Stimulated activated CD4-positive, alpha-beta T cell treated with anti-CD3 and anti-CD28 coated beads, Interleukin-1b, Interleukin-23, amount 100 ng/mL, for 24 hours (primary cell): ENCODE data around the gene ACOT13.
"Not testable (repeated sequence)": the region's sequence is repeated elsewhere in the genome, so short reads cannot be mapped to it uniquely, and the experiment has no call there.

Source experiments
- DNase-seq, 4 experiments: peaks; one replicate each; pipeline ENCODE4 v3.0.0-alpha.2; 2020; ENCODE audit warnings: low read depth in 4 of 4, low spot score in 1 of 4

The ACOT13 gene

DNA sequence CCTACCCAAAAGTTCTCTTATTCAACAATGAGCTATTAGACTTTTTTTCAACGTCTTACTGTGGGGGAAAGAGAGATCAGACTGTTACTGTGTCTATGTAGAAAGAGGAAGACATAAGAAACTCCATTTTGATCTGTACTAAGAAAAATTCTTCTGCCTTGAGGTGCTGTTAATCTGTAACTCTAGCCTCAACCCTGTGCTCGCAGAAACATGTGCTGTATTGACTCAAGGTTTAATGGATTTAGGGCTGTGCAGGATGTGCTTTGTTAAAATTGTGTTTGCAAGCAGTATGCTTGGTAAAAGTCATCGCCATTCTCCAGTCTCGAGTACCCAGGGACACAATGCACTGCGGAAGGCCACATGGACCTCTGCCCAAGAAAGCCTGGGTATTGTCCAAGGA, 5.1 kb upstream of the ACOT13 start:
- DNase-seq, result not testable (repeated sequence)

DNA sequence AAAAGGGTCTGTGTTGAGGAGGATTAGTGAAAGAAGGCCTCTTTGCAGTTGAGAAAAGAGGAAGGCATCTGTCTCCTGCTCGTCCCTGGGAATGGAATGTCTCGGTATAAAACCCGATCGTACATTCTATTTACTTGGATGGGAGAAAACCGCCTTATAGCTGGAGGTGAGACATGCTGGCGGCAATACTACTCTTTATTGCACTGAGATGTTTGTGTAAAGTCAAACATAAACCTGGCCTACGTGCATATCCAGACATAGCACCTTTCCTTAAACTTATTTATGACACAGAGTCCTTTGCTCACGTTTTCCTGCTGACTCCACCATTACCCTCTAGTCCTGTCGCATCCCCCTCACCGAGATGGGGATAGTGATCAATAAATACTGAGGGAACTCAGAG, 4.6 kb upstream of the ACOT13 start:
- no peak for DNase-seq

DNA sequence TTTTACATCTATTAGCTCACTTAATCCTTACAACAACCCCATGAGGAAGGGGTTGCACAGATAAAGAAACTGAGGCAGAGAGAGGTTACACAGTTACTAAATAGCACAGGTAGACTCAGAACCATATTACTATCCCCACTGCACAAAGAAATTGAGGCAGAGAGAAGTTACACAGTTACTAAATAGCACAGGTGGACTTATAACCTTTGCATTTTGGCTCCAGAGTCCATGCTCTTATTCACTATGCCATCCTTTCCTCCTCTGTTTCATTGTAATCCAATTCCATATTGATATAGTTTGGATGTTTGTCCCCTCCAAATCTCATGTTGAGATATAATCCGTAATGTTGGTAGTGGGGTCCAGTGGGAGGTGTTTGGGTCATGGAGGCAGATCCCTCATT, 3.7 kb upstream of the ACOT13 start:
- no peak for DNase-seq

DNA sequence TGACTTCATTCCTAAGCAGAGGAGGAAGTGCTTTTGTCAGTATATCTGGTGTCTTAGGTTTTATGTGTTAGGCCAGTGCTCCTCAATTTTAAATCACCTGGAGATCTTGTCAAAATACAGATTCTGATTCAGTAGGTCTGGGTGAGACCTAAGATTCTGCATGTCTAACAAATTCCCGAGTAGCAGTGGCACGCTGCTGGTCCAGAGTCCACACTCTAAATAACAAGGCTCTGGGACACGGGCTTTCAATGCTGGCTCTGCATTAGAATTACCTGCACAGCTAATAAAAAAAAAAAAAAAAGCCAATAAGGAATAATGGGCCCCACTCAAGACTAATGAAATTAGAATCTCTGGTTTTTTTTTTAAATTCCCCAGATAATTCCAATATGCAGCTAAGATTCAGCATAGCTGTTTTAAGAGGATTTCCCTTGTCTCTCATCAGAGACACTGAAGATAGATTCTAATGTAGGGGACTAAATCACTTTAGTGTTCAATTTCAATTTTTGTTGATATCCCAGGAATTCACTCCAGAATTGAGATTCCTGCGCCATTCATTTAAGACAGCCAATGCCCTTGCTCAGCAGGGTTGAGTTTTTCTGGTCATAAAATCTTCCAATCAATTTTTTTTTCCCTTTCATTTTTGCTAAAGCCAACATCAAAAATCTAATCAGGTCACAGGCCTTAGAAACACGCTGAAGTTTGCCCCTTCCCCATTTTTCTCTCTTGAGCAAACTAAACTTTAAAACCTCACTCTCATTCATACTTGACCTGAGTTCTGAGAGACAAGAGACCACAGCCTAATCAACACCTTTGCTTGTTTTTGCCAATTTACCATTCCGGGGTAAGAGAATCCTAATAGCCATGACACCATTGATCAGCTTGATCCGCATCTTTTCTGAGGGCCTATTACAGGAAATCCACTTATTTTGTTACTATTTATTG, 2.6 kb upstream of the ACOT13 start:
- DNase-seq, result no peak

DNA sequence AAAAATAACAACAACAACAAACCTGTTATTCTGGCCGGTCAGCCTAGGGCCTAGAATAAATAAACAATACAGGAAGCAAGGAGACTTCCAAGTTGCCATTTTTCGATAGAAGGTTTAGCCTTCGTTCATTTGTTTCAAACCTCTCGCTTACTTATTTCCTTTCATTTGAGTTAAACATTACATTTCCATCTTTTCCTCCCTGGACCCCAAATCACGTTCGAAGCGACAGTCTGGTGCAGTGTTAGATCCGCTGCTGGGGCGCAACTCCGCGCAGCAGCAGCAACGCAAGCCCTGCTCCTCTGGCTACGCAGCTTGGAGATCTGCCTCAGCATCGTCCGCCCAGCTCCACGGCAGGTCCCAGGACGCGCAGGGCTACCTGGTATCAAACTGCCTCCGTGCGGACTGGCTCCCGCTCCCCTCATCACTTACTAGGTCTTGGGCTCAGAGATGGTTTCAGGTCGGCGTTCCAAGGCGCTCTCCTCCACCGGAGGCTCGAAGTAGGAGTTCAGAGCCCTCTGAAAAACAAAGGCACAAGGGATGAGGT, 708 bp upstream of the ACOT13 start:
- peak in 3 of 4 experiments; percentile 4 to 27 (median 22) for DNase-seq

DNA sequence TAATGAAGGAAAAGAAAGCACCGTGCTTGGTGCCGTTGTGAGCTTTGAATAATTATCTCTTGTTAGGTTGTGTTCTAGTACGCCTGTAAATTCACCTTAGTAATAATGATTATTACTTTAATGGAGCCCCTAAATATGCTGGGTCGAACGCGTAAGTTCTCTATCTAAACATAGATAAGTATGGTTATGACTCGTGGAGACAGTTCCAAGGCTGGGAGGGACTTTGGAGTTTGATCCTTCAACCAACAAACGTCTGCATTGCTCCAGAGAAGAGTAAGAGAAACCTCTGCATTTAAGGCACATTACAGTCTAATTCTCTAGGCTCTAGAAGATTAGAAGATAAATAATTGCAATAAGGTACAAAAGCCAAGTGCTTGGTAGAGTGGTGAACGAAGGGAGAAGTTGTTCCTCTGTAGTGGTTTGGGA, 514 bp downstream of the ACOT13 start:
- no peak for DNase-seq

DNA sequence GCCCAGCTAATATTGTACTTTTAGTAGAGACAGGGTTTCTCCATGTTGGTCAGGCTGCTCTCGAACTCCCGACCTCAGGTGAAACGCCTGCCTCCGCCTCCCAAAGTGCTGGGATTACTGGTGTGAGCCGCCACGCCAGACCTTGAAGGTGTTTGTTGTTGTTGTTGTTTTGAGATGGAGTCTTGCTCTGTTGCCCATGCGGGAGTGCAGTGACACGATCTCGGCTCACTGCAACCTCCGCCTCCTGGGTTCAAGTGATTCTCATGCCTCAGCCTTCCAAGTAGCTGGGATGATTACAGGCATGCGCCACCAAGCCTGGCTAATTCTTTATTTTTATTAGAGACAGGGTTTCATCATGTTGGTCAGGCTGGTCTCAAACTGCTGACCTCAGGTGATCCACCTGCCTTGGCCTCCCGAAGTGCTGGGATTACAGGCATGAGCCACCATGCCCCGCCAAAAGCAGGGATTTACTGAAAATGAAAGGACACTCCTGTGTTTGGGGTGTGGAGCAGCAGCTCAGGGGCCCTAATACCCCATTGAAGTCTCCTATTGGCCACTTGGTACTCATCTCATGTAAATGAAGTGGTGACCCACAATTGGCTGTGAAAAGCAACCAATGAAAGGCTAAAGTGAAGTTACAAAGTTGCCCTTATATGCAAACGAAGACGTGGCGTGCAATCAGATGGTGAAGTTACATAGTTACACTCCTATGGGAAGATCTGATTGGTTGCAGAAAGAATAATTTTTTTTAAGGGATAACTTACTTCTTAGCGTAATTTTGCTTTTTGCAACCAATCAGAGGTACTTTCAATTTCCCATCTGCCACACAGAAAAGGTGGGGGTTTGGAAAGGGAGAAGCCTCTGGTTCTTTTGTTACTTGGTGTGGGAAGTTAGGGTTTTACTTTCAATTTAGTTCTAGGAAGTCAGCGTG, 1.5 kb downstream of the ACOT13 start:
- not testable (repeated sequence) for DNase-seq

DNA sequence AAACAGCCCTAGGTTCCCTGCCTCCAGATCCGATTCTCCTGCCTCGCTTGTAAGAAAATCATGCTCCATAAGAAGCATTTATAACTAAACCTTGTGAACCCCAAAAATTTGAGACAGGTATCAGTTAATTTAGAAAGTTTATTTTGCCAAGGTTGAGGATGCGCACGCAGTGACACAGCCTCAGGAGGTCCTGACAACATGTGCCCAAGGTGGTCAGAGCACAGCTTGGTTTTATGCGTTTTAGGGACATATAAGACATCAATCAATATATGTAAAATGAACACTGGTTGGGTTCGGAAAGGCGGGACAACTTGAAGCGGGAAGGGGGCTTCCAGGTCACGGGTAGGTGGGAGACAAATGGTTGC, 2.1 kb downstream of the ACOT13 start:
- no peak for DNase-seq

DNA sequence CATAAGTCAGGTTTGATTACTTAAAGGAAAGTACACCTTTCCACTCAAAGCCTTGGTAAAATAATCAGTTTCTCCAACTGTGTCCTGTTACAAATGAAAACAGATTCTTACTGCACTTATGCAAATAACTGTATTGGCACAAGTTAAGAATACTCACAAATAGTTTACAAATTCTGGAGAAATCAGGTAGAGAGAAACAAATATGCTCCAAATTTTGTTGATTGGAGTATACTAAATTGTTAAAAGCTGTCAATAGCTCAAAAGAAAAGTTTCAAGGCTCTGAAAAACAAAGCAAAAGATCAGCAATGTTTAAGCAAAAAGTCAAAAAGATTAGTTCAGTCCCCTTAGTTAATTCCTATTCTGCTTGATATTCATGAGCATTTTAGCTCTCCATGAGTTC, 3.6 kb downstream of the ACOT13 start:
- not testable (repeated sequence) for DNase-seq

DNA sequence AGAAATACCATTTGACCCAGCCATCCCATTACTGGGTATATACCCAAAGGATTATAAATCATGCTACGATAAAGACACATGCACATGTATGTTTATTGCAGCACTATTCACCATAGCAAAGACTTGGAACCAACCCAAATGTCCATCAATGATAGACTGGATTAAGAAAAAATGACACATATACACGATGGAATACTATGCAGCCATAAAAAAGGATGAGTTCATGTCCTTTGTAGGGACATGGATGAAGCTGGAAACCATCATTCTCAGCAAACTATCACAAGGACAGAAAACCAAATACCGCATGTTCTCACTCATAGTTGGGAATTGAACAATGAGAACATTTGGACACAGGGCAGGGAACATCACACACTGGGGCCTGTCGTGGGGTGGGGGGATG, 4.2 kb downstream of the ACOT13 start:
- DNase-seq, result not testable (repeated sequence)

DNA sequence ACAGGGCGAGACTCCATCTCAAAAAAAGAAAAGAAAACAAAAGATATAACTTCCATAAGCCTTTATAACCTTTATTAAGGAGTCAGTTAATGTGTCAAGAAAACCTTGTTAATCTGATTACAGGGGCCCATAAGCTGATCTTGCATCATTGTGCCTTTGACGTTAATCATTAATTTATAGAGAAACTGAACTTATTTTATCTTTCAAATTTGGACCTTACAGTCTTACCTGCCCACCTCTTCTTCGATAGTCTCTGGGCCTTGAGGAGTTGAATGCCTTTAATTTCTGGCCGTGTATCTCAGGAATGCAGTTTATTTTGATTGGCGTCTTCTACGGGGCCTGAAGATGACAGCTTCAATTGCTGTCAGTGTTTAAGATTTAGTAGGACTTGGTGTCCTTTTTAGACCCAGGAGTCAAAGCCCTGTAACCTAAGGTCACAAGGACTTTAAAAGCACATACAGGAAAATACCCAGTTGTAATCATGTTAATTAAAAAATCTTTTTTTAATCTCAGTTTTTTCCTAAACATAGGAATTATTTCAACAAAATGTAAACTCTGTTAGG, 5.8 kb downstream of the ACOT13 start:
- no peak for DNase-seq

DNA sequence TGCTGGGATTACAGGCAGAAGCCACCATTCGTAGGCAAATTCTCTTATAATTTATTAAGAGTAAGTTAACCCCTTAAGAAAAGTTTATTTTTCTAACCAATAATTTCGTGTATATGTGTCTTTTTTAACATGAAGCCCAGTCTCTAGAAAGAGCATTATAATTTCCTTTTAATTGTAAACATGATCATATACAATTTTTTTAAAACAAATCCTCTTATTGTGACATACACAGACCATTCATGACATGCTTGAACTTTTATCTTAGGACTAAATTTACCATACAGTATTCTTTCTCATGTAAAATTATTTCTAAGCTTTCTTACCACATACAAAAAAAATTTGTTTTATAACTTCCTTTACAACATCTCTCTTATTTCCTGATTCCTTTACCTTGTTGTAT, 6.7 kb downstream of the ACOT13 start:
- no peak for DNase-seq

DNA sequence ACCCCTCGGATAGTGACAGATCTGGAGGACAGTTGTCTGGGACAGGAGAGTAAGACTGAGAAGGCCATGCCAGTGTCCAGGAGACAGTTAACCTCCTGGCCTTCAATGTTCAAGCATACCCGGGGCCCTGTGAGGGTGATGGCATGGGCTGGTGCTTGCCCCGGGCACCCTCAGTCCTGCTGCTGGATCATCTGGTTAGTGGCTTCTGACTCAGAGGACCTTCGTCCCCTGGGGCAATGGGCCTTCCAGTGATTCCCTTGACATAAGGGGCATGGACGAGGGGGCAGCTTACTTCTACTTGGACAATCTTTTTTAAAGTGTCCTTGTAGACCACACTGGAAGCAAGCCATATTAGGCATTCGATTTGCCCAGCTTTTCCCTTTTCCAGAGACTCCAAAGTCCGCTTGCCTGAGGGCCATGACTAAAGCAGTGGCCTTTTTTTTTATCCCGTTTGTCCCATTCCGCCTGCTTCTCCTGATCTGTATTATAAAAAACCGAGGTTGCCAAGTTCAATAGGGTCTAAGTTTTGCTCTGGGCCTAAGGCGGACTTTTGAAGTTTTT, 12.0 kb downstream of the ACOT13 start:
- DNase-seq, result not testable (repeated sequence)

DNA sequence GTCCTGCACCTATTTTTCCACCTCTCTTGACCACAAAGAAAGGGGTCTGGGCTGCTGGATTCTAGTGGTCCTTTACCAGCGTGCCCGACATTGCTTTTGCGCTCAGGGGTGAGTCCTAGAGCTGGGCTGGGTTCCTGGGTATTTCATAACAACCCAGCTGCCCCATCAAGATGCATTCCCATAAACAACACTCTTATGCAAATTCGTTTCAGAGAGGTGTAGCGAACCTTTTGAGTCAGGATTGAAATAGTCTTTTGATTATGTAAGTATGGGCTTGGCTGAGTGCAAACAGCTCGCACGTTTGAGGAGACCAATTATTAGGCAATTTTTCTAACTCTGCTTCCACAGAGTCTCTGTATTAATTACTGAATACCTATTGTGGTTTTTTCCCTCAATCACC, 13.7 kb downstream of the ACOT13 start:
- no peak for DNase-seq

DNA sequence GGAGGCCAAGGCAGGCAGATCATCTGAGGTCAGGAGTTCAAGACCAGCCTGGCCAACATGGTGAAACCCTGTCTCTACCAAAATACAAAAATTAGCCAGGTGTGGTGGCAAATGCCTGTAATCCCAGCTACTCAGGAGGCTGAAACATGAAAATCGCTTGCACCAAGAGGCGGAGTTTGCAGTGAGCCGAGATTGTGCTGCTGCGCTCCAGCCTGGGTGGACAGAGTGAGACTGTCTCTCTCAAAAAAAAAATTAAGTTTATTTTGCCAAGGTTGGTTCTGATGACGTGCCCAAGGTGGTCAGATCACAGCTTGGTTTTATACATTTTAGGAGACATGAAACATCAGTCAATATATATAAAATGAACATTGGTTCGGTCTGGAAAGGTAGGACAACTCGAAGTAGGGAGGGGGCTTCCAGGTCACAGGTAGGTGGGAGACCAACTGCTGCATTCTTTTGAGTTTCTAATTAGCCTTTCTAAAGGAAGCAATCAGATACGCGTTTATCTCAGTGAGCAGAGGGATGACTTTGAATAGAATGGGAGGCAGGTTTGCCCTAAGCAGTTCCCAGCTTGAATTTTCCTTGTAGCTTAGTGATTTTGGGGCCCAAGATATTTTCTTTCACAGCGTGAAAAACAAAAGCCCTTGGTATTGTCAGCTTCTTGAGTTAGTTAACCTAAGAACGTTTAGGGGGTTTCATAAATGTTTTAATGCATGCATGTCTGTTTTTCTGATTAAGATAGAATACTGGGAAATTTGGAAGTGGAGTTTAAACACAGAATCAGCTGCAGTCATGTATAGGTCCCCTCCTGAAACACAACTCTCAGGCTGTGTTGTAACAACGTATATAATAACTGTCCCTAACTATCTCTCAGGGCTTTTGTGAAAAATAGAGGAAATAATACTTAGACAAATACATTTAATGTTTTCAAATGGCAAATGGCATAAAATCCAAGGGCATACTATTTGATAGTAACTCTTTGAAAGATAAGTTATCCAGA, 16.7 kb downstream of the ACOT13 start:
- no peak for DNase-seq

DNA sequence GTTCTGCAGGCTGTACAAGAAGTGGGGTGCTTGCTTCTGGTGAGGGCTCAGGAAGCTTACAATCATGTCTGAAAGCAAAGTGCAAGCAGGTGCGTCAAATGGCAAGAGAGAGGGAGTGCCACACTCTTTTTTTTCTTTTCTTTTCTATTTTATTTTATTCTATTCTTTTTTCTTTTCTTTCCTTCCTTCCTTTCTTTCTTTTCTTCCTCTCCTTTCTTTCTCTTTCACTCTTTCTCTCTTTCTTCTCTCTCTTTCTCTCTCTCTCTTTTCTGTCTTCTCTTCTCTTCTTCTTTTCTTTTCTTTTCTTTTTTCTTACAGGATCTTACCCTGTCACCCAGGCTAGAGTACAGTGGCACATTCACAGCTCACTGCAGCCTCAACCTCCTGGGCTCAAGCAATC, 19.5 kb downstream of the ACOT13 start:
- no peak for DNase-seq

DNA sequence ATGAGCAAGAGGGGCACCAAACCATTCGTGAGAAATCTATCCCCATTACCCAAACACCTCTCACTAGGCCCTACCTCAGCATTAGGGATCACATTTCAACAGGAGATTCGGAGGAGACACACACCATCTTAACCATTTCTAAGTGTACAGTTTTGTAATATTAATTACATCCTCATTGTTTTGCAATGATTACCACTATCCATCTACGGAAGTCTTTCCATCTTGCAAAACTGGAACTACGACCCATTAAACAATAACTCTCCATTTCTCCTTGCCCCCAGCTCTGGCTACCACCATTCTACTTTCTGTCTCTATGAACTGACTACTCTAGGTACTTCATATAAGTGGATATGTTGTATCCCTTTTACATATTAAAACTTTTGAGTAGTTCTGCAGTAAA, 20.1 kb downstream of the ACOT13 start:
- no peak for DNase-seq

DNA sequence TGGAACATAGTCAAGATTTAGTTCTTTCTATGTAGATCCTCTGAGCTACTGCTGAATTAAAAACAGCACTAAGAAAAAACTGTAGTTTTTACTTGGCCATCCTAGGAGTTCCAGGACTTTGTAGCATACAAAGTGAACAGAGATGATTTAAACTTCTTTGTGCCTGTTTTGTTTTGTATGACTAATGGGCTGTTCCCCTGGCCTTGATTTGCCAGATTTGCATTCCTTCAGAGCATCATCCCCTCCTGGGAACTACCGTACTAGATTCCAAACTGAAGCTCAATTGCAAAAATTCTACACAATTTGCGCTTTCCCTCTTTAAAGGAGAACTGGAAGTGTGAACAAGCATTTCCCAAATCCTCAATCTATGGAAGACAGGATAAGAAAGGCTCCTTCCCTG, 23.1 kb downstream of the ACOT13 start:
- no peak for DNase-seq

DNA sequence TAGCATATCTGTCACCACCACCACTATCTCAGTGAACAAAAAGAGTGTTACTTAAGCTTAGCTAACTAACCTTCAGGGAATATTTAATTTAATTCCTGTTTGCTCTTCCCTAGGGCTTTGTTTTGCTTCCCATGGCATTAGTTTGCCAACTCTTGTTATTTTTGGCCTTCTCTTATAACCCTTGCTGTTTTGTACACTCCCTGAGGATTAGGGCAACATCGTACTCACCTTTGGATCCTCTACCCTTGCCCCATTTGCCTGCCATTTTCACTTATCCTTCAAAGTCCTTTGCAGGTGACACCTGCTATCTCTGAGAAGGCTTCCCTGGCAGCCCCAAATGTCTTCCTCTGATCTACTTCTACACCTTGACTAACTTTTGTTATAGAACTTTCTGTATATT, 23.7 kb downstream of the ACOT13 start:
- DNase-seq, result no peak

DNA sequence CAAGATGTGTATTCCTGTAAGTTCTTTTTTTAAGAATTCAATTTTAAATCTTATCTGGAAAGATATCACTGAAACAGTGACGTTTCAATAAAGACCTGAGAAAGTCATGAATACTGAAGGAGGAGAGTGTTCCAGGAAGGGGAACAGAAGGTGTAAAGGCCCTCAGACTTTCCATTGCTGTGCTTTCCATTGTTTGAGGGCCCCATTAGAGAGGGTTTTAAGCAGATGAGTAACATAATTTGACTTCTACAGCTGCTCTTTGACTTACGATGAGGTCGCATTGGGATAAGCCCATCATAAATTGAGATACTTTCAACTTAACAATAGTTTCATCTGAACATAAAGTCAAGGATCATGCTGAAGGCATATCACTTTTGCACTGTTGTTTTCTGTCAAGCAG, 24.7 kb downstream of the ACOT13 start:
- DNase-seq, result no peak
